CD4-positive, alpha-beta T cell (primary cell): ENCODE data around the gene NMD3. TPM values are rescaled to one million over a fixed set of nuclear protein-coding genes. Genes with fewer than 3 reads are reported as not detected.

Experiments
- ATAC-seq: fragments of 200-7000 bp; cut with Tn5 transposase; one replicate; pipeline ENCODE4 v1.10.0; 2022; ENCODE audit warnings: mild to moderate bottlenecking; ENCODE audit not compliant: poor library complexity
- CTCF ChIA-PET: fragments of 350-600 bp; sonication (Branson Sonifier 250); formaldehyde crosslinking; loops from one replicate; lab custom pipeline; 2021; ENCODE audit warnings: antibody characterized with exemption, inconsistent platforms; lab: Charles Lee
- POLR2A ChIA-PET: fragments of 350-600 bp; sonication (Branson Sonifier 250); formaldehyde crosslinking; loops from one replicate; lab custom pipeline; 2021; ENCODE audit warnings: antibody characterized with exemption, inconsistent platforms; lab: Charles Lee
- DNase-seq, 14 experiments: peaks; one replicate each; pipeline ENCODE4 v3.0.0-alpha.2; 2013 to 2020; ENCODE audit warnings: mixed read lengths in 2 of 14
- H3K27ac ChIP-seq, 2 donors: one replicate each; pipeline versions ENCODE4 v1.5.1 to v1.7.0; 2013; ENCODE audit warnings: low read length in 2 of 2, low read depth in 1 of 2, mild to moderate bottlenecking in 1 of 2
- H3K27me3 ChIP-seq, 2 experiments: 1 replicate in 1 of 2; 2 replicates in 1 of 2; pipeline versions ENCODE4 v1.6.1 to v1.7.0; 2013; ENCODE audit warnings: low read length in 2 of 2, control low read depth in 1 of 2, mild to moderate bottlenecking in 1 of 2, moderate library complexity in 1 of 2; ENCODE audit not compliant: insufficient read depth in 2 of 2, control insufficient read depth in 1 of 2
- H3K36me3 ChIP-seq: one replicate; pipeline ENCODE4 v1.6.1; 2013; ENCODE audit warnings: low read length, control low read depth; ENCODE audit not compliant: insufficient read depth
- H3K4me1 ChIP-seq: one replicate; pipeline ENCODE4 v1.6.1; 2013; ENCODE audit warnings: low read length, control low read depth; ENCODE audit not compliant: insufficient read depth
- H3K4me3 ChIP-seq: one replicate; pipeline ENCODE4 v1.5.1; 2013; ENCODE audit warnings: mild to moderate bottlenecking, low read length, moderate library complexity
- H3K9me3 ChIP-seq, 2 experiments: 1 replicate in 1 of 2; 2 replicates in 1 of 2; pipeline versions ENCODE4 v1.6.1 to v1.7.0; 2013; ENCODE audit warnings: low read length in 2 of 2, mild to moderate bottlenecking in 2 of 2, control low read depth in 1 of 2, moderate library complexity in 1 of 2; ENCODE audit not compliant: control insufficient read depth in 1 of 2, insufficient read depth in 1 of 2
- H3K27ac Mint-ChIP-seq: one replicate; pipeline ENCODE4 v1.8.0; 2020; ENCODE audit warnings: mixed read lengths
- H3K27me3 Mint-ChIP-seq: one replicate; pipeline ENCODE4 v1.8.0; 2021; ENCODE audit warnings: mixed read lengths
- H3K36me3 Mint-ChIP-seq: one replicate; pipeline ENCODE4 v1.8.0; 2021; ENCODE audit warnings: low read depth, mixed read lengths
- H3K4me1 Mint-ChIP-seq: one replicate; pipeline ENCODE4 v1.8.0; 2021; ENCODE audit warnings: low read depth, mixed read lengths
- H3K4me3 Mint-ChIP-seq: one replicate; pipeline ENCODE4 v1.8.0; 2020; ENCODE audit warnings: mild to moderate bottlenecking, mixed read lengths
- H3K9me3 Mint-ChIP-seq: one replicate; pipeline ENCODE4 v1.8.0; 2020; ENCODE audit warnings: mixed read lengths
- CTCF ChIP-seq: fragments of 200-600 bp; IDR thresholded peaks from one replicate; pipeline ENCODE4 v1.8.0; 2022; ENCODE audit warnings: antibody characterized with exemption, mild to moderate bottlenecking
- intact Hi-C, 2 experiments: fragments of 100-400 bp; cut with DNase I in 1 of 2; cut with micrococcal nuclease in 1 of 2; formaldehyde crosslinking; loops; one replicate each; pipeline versions ENCODE4 v1.15.1 to v1.9.0; 2023 to 2025; cut with DNase I, micrococcal nuclease
- total RNA-seq, 174 experiments: library from RNA in 2 of 174; stranded (reverse) in 2 of 174; gene quantifications; one replicate each; pipeline ENCODE4 v1.2.3 and lab custom pipeline; 2021 to 2026

The NMD3 gene
- total RNA-seq, 2 experiments from 2014 or later, result 58.4 to 60.1 TPM

- DNase-seq (no peak), ATAC-seq (no peak)
- no peak overlapping the region for H3K4me3 ChIP-seq
- no peaks in the 10 kb centered on the region for H3K27me3 ChIP-seq
- CTCF ChIA-PET, result no interaction called here
- H3K4me1 Mint-ChIP-seq, result peaks cover 10% of the 10 kb centered on the region
- H3K4me3 Mint-ChIP-seq, result no peak overlapping the region
- H3K9me3 ChIP-seq, result no peaks in the 10 kb centered on the region
- no peaks in the 10 kb centered on the region for H3K9me3 Mint-ChIP-seq
- H3K27ac Mint-ChIP-seq, result peak overlapping the region; percentile 1
- peaks cover 32% of the 10 kb centered on the region for H3K36me3 ChIP-seq
- no peaks in the 10 kb centered on the region for H3K27me3 Mint-ChIP-seq
- POLR2A ChIA-PET, result no interaction called here
- no peak for TF ChIP-seq CTCF
- H3K36me3 Mint-ChIP-seq, result peaks cover 79% of the 10 kb centered on the region
- intact Hi-C loops, result no loop called here
- no peak overlapping the region for H3K27ac ChIP-seq
- no peaks in the 10 kb centered on the region for H3K4me1 ChIP-seq
These were observed 33.8 kb downstream of the NMD3 start for GRCh38 chr3:161254861-161255260.

- Mint-ChIP-seq H3K9me3 (no peaks in the 10 kb centered on the region), H3K36me3 (peaks cover 57% of the 10 kb centered on the region), H3K4me1 (peaks cover 8% of the 10 kb centered on the region), H3K27ac (no peak overlapping the region), H3K4me3 (no peak overlapping the region), H3K27me3 (no peaks in the 10 kb centered on the region)
- CTCF ChIA-PET, result no interaction called here
- H3K27me3 ChIP-seq, result no peaks in the 10 kb centered on the region
- no peaks in the 10 kb centered on the region for H3K36me3 ChIP-seq
- ATAC-seq, result no peak
- no peak overlapping the region for H3K27ac ChIP-seq
- TF ChIP-seq CTCF, result no peak
- no peak overlapping the region for H3K4me3 ChIP-seq
- no peak for DNase-seq
- H3K9me3 ChIP-seq, result no peaks in the 10 kb centered on the region
- POLR2A ChIA-PET, result no interaction called here
- intact Hi-C loops, result no loop called here
- H3K4me1 ChIP-seq, result no peaks in the 10 kb centered on the region
These were observed 41.9 kb downstream of the NMD3 start for GRCh38 chr3:161263057-161263456.

- no peak for TF ChIP-seq CTCF
- Histone ChIP-seq H3K27ac (no peak overlapping the region), H3K27me3 (no peaks in the 10 kb centered on the region), H3K9me3 (no peaks in the 10 kb centered on the region), H3K4me3 (no peak overlapping the region), H3K36me3 (no peaks in the 10 kb centered on the region), H3K4me1 (no peaks in the 10 kb centered on the region)
- Mint-ChIP-seq H3K9me3 (no peaks in the 10 kb centered on the region), H3K4me1 (peaks cover 8% of the 10 kb centered on the region), H3K27ac (no peak overlapping the region), H3K4me3 (no peak overlapping the region), H3K36me3 (peaks cover 46% of the 10 kb centered on the region), H3K27me3 (no peaks in the 10 kb centered on the region)
- CTCF ChIA-PET, result no interaction called here
- DNase-seq, result no peak
- intact Hi-C loops, result no loop called here
- POLR2A ChIA-PET, result no interaction called here
- no peak for ATAC-seq
These were observed 43.7 kb downstream of the NMD3 start for GRCh38 chr3:161264852-161265251.
